ENCODE measurements around the gene POC1B.

DNA sequence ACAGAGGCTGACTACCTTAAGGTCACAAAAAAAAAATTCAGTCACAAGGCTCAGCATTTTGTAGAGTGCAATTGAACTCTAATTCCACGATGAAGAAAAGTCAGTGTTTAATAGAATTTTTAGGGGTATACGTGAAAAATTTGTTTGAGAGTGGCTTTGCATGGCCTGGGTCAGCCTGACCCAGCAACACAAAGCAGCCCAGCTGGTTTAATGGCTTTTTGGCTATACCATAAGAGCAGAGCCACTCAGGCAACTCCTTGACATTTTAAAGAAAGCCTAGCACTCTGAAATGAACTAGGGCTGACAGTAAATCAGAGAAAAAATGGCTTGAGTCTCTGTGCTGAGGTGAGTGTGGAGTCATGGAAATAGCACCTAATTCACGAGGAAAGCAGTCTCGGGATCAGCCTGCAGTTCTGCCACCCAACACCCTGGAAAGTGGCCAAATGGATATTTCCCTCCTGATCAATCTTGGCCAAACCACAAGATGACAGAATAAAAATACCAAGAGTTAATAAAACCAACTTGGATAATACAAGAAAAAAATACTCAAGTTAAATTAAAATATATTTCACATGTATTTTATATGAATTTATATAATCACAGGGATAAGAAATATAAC lies 60.8 kb downstream of the POC1B start:
- TF ChIP-seq POLR2A (IDR thresholded peaks at IDR 0.05) = no peak
- TF ChIP-seq, protein P1, sequence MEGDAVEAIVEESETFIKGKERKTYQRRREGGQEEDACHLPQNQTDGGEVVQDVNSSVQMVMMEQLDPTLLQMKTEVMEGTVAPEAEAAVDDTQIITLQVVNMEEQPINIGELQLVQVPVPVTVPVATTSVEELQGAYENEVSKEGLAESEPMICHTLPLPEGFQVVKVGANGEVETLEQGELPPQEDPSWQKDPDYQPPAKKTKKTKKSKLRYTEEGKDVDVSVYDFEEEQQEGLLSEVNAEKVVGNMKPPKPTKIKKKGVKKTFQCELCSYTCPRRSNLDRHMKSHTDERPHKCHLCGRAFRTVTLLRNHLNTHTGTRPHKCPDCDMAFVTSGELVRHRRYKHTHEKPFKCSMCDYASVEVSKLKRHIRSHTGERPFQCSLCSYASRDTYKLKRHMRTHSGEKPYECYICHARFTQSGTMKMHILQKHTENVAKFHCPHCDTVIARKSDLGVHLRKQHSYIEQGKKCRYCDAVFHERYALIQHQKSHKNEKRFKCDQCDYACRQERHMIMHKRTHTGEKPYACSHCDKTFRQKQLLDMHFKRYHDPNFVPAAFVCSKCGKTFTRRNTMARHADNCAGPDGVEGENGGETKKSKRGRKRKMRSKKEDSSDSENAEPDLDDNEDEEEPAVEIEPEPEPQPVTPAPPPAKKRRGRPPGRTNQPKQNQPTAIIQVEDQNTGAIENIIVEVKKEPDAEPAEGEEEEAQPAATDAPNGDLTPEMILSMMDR (IDR thresholded peaks at IDR 0.05) = no peak
